Right lobe of liver (tissue), 4 donors: ENCODE measurements around the gene RSRC1.

Source experiments
- POLR2A ChIP-seq: fragments of 450-650 bp; IDR thresholded peaks from one replicate; pipeline ENCODE4 v1.6.1; 2017; ENCODE audit warnings: antibody characterized with exemption, mild to moderate bottlenecking
- TF ChIP-seq, protein P1 (sequence below), 4 donors: fragments of 200-600 bp in 3 of 4; fragments of 450-650 bp in 1 of 4; IDR thresholded peaks; one replicate each; pipeline versions ENCODE4 v1.5.1 to v1.8.0; 2016 to 2022; ENCODE audit warnings: antibody characterized with exemption in 4 of 4, mild to moderate bottlenecking in 2 of 4
- donor health status: DM: no; HTN: no; CAD: no.
- donor health status: DM: no; HTN: no; CAD: no.
- donor health status: DM: no; HTN: yes; CAD: no.

DNA sequence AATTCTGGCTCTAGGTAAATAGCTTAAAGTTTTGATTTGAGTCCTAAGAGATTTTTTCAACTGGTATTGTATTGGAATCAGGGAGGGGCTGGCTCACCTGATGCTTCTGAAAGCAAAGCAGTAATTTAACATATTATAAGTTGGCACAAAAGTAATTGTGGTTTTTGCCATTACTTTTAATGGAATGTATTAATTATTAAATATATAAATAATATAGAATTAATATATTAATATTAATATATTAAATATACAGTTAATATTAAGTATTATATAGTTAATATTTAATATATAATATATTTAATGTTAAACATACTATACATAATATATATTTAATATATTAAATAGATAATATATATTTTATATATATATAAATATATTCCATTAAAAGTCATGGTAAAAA, 10.4 kb downstream of the RSRC1 start:
- TF ChIP-seq, protein P1, sequence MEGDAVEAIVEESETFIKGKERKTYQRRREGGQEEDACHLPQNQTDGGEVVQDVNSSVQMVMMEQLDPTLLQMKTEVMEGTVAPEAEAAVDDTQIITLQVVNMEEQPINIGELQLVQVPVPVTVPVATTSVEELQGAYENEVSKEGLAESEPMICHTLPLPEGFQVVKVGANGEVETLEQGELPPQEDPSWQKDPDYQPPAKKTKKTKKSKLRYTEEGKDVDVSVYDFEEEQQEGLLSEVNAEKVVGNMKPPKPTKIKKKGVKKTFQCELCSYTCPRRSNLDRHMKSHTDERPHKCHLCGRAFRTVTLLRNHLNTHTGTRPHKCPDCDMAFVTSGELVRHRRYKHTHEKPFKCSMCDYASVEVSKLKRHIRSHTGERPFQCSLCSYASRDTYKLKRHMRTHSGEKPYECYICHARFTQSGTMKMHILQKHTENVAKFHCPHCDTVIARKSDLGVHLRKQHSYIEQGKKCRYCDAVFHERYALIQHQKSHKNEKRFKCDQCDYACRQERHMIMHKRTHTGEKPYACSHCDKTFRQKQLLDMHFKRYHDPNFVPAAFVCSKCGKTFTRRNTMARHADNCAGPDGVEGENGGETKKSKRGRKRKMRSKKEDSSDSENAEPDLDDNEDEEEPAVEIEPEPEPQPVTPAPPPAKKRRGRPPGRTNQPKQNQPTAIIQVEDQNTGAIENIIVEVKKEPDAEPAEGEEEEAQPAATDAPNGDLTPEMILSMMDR (IDR thresholded peaks at IDR 0.05) = no peak
- TF ChIP-seq POLR2A = no peak
